ENCODE measurements around the gene S100A8. TPM values are rescaled to one million over a fixed set of nuclear protein-coding genes. Genes with fewer than 3 reads are reported as not detected.

Gene S100A8
- total RNA-seq, 2 donors from 2014 or later: 1.2 to 6.7 TPM

- ATAC-seq: no peak
- intact Hi-C loops (cut with DNase I, micrococcal nuclease): no loop called here
- no peak for DNase-seq
Measured at GRCh38 chr1:153395776-153396175, 4.9 kb upstream of the S100A8 start.

- DNase-seq: no peak
- intact Hi-C loops (cut with DNase I, micrococcal nuclease): no loop called here
- ATAC-seq: no peak
Measured at GRCh38 chr1:153395136-153395685, 4.3 kb upstream of the S100A8 start.

- ATAC-seq: no peak
- intact Hi-C loops (cut with DNase I, micrococcal nuclease): no loop called here
- no peak for DNase-seq
Measured at GRCh38 chr1:153394391-153394790, 3.5 kb upstream of the S100A8 start.

- intact Hi-C loops (cut with DNase I, micrococcal nuclease): no loop called here
- ATAC-seq: no peak
- no peak for DNase-seq
Measured at GRCh38 chr1:153393926-153394325, 3.1 kb upstream of the S100A8 start.

GRCh38 chr1:153392822-153393221, 1.9 kb upstream of the S100A8 start:
- intact Hi-C loops (cut with DNase I, micrococcal nuclease): no loop called here
- no peak for ATAC-seq
- DNase-seq: no peak

GRCh38 chr1:153392258-153392657, 1.4 kb upstream of the S100A8 start:
- DNase-seq (no peak), ATAC-seq (no peak)
- intact Hi-C loops (cut with DNase I, micrococcal nuclease): no loop called here

GRCh38 chr1:153389973-153390879, 647 bp downstream of the S100A8 start:
- ATAC-seq: peak; percentile 35
- intact Hi-C loops (cut with DNase I, micrococcal nuclease): no loop called here
- no peak for DNase-seq

- no peak for DNase-seq
- intact Hi-C loops (cut with DNase I, micrococcal nuclease): no loop called here
Measured at GRCh38 chr1:153389401-153389800, 1.5 kb downstream of the S100A8 start.

GRCh38 chr1:153387785-153388184, 3.1 kb downstream of the S100A8 start:
- DNase-seq (no peak), ATAC-seq (no peak)
- intact Hi-C loops (cut with DNase I, micrococcal nuclease): no loop called here

More at GRCh38 chr1:153389401-153389800, 1.5 kb downstream of the S100A8 start:
- ATAC-seq: no peak

- DNase-seq: no peak
- no peak for ATAC-seq
- intact Hi-C loops (cut with DNase I, micrococcal nuclease): no loop called here
Measured at GRCh38 chr1:153387001-153387400, 3.9 kb downstream of the S100A8 start.

GRCh38 chr1:153386500-153386901, 4.4 kb downstream of the S100A8 start:
- no peak for ATAC-seq
- peak; percentile 16 to 37 for DNase-seq
- intact Hi-C loops (cut with DNase I, micrococcal nuclease): no loop called here

GRCh38 chr1:153384958-153385580, 5.8 kb downstream of the S100A8 start:
- intact Hi-C loops (cut with DNase I, micrococcal nuclease): no loop called here
- DNase-seq (no peak), ATAC-seq (no peak)

GRCh38 chr1:153380711-153381110, 10.2 kb downstream of the S100A8 start:
- no peak for DNase-seq
- intact Hi-C loops (cut with DNase I, micrococcal nuclease): no loop called here
- ATAC-seq: no peak

- no peak for ATAC-seq
- no peak for DNase-seq
- intact Hi-C loops (cut with DNase I, micrococcal nuclease): no loop called here
Measured at GRCh38 chr1:153379591-153379990, 11.3 kb downstream of the S100A8 start.

- ATAC-seq: no peak
- DNase-seq: no peak
- intact Hi-C loops (cut with DNase I, micrococcal nuclease): no loop called here
Measured at GRCh38 chr1:153375511-153375910, 15.4 kb downstream of the S100A8 start, which contains the start of gene S100A12. Gene S100A12 (minus strand): TSS chr1:153375621. CDS start chr1:153374592, 1,029 bp downstream.

- intact Hi-C loops (cut with DNase I, micrococcal nuclease): no loop called here
- no peak for ATAC-seq
- DNase-seq: no peak
Measured at GRCh38 chr1:153374071-153374470, 16.8 kb downstream of the S100A8 start.

GRCh38 chr1:153372571-153372970, 18.3 kb downstream of the S100A8 start:
- intact Hi-C loops (cut with DNase I, micrococcal nuclease): no loop called here
- DNase-seq: no peak
- no peak for ATAC-seq

GRCh38 chr1:153371231-153371630, 19.6 kb downstream of the S100A8 start:
- no peak for DNase-seq
- intact Hi-C loops (cut with DNase I, micrococcal nuclease): no loop called here
- no peak for ATAC-seq

- DNase-seq: no peak
Measured at GRCh38 chr1:153370146-153370545, 20.7 kb downstream of the S100A8 start.

GRCh38 chr1:153368495-153368894, 22.4 kb downstream of the S100A8 start:
- no peak for ATAC-seq
- intact Hi-C loops (cut with DNase I, micrococcal nuclease): no loop called here
- no peak for DNase-seq

More at GRCh38 chr1:153370146-153370545, 20.7 kb downstream of the S100A8 start:
- no peak for ATAC-seq
- intact Hi-C loops (cut with DNase I, micrococcal nuclease): no loop called here

Data from left colon (tissue), 2 donors.